GM18873 (cell line): ENCODE measurements around the gene TTLL9.
"Not testable (repeated sequence)": the region's sequence is repeated elsewhere in the genome, so short reads cannot be mapped to it uniquely, and the experiment has no call there.

Source experiments
- ATAC-seq: cut with Tn5 transposase; IDR thresholded peaks from one replicate; pipeline ENCODE4 v1.9.1; 2021; ENCODE audit warnings: mild to moderate bottlenecking, moderate library complexity, moderate number of reproducible peaks; ENCODE audit not compliant: unreplicated experiment, low FRiP score

The TTLL9 gene

GRCh38 chr20:31915491-31916280, 45.3 kb downstream of the TTLL9 start:
- ATAC-seq = no peak

- ATAC-seq = no peak
These were observed 46.3 kb downstream of the TTLL9 start for GRCh38 chr20:31916708-31917107.

DNA sequence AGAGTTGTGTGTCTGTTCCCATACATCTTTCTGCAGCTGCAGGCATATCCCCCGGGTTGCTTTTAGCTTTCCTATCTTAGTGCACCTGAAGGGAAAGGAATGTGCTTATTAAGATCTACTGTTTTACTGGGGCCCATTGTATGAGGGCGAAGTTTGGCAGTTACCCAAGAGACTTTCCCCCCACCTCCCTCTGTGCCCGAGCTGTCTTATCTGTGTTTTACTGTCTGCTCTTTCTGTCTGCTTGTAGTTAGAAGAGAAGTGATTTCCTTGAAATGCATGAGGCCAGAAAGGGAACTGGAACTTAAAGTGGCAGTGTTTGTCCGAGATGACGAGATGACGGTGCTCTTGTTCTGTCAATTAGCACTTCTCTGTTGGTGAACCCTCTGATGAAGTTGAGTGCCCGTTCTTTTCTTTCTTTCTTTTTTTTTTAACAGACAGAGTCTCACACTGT, 47.6 kb downstream of the TTLL9 start:
- not testable (repeated sequence) for ATAC-seq

DNA sequence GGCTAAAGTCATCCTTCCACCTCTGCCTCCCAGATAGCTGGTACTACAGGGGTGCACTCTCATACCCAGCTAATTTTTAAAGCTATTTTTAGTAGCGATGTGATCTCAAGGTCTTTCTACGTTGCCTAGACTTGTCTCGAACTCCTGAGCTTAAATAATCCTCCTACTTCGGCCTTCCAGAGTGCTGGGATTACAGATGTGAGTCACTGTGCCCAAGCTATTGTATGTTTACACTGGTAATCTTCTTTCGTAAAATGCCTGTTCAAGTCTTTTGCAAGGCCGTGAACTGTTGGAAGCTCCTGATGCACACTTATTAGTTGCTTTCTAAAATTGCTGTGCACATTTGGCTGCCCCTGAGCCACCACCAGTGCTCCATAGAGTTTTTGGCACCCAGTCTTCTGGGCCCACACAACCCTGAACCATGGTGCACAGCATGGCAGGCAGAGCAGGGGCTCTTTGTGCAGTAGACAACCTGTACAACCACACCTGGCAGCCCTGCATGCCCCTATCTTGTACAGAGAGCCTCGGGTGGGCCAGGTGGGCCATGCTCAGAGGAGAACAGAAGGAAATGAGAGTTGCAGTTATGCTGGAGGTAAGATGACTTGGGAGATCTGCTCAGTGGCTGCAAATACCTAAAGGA, 48.2 kb downstream of the TTLL9 start:
- ATAC-seq = no peak

DNA sequence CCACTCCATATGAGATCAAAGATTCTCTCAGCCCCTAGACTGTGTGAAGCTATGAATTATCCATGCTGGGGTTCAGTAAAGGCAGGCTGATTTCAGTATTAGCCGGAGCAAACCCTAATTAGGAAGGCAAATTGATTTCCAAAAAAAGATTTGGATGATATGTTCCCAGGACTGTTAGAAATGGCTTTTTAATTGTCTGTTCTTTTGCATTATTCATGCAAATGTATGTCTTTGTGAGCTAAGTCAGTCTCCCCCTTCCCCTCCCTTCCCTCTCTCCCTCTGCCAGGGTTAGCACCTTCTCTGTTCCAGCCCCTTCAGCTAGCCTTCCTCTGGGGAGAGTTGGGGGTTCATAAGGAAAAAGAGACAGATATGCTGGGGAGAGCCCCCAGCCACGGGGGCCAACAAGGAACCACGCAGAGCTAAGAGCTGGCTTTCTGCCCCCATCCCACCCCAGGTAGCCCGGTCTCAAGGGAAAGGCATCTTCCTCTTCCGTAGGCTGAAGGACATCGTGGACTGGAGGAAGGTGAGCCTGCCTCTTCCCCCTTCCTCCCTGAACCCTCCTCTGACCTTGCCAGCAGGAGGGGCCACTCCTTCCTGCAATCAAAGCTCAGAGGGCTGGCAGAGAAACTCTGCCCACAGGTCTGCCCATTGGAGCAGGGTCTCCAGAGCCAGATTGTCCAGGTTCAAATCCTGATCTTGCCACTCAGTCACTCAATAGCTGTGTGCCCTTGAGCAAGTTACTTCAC, 49.1 kb downstream of the TTLL9 start:
- ATAC-seq = no peak

DNA sequence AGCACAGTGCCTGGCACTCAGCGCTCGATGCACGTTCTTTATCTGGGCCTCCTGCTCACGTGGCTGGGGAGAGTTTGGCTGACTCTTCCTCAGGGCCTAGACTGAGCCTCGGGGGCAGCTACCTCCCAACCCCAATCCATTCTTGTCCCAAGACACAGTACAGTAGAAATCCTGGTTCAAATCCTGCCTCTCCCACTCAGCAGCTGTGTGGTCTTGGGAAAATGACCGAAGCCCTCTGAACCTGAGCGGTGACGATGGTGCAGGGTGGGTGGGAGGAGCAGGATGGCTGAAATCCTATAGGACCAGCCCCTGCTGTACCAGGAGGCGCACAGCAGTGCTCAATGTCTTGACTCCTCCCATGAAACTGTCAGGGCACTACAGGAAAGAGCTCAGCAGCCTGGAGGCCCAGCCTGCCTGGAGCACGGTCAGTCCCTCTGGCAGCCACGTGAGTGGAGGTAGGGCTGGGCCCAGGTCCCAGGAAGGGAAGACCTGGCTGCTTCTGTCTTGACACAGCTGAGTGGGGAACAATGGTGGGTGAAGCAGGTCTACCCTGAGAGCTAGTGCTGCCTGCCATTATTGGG, 49.9 kb downstream of the TTLL9 start:
- ATAC-seq = no peak

- not testable (repeated sequence) for ATAC-seq
These were observed 51.0 kb downstream of the TTLL9 start for GRCh38 chr20:31921480-31921879.

DNA sequence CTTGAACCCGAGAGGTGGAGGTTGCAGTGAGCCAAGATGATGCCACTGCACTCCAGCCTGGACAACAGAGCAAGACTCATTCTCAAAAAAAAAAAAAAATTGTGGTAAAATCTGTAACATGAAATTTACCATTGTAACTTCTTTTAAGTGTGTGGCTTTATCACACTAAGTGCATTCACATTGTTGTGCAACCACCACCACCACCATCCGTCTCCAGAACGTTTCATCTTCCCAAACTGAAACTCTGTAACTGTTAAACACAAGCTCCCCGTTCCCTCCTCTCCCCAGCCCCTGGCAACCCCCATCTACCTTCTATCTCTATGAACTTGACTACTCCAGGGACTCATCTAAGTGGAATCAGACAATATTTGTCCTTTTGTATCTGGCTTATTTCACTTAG, 51.7 kb downstream of the TTLL9 start:
- ATAC-seq = no peak

GRCh38 chr20:31922588-31922987, 52.2 kb downstream of the TTLL9 start:
- no peak for ATAC-seq

GRCh38 chr20:31923388-31924331, 53.2 kb downstream of the TTLL9 start:
- no peak for ATAC-seq

DNA sequence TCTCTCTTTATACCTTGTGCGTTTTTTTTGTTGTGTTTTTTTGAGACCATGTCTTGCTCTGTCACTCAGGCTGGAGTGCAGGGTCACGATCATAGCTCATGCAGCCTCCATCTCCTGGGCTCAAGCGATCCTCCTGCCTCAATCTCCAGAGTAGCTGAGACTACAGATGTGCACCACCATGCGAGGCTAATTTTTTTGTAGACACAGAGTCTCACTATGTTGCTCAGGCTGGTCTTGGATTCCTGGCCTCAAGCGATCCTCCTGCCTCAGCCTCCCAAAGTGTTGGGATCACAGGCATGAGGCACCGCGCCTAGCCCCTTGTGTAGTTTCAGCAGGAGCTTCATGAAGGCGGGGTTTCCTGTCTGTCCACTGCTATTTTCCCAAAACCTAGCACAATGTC, 54.1 kb downstream of the TTLL9 start:
- ATAC-seq = no peak

DNA sequence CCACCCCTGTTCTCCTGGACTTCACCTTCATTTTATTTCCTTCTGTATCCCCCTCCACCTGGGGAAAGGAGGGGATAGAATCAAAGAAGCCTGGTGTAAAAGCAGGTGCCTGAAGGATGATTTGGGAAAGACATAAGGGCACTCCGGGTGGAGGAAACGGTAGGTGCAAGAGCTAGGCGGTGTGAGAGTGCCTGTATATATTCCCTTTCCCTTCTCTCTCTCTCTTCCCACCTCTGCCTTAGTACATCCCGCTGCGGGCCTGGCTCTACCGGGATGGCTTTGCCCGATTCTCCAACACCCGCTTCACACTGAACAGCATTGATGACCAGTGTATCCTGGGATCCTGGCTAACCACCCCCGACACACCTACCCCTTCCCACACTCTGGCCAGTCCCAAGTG, 55.2 kb downstream of the TTLL9 start:
- ATAC-seq = no peak

DNA sequence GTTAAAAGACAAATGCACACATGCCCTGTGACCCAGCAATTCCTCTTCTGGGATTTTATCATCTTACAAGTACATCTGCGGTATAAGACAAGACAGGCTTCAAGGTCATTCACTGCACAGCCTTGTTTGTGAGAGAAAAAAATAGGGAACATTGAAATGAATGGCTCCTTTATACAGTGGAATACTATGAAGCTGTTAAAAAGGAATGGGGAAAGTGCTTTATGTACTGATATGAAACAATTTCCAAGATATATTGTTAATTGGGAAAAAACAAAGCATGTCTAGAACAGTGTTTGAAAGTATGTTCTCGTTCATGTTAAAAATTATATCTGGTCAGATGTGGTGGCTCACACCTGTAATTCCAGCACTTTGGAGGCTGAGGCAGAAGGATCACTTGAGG, 56.1 kb downstream of the TTLL9 start:
- ATAC-seq = no peak

DNA sequence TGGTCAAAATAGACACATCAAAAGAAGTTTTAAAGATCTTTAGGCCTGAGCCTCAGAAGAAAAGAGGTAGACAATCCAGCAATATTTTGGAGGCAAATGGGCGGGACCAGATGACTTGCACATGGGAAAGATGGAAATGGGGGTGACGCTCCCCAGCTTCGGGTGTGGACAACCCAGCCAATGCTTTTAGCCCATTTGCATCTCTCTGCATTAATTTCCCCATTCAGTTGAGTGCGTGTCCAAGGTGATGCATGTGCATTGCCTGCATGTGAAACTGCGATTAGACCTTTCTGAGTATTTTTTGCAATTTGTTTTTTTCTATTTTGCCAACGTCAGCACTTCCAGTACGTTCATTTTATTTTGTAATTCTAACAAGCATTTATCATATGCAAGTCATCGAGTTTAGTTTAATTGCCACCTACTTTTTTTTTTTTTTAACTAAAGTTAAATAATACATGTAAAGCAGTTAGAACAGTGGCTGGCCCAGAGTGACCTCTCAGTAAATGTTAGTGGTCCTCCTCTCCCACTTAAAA, 57.3 kb downstream of the TTLL9 start:
- ATAC-seq = no peak

DNA sequence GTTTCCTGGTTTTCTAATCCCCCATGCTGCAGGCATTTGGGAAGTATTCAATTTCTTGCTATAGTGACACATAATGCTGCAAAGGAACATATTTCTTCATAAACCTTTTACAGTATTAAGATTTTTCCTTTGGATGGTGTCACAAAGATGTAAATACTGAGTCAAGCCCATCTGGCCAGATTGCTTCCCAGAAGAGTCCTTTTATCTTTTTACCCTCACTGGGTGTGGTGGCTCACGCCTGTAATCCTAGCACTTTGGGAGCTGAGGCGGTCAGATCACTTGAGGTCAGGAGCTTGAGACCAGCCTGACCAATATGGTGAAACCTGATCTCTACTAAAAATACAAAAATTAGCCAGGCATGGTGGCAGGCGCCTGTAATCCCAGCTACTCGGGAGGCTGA, 59.2 kb downstream of the TTLL9 start:
- not testable (repeated sequence) for ATAC-seq

DNA sequence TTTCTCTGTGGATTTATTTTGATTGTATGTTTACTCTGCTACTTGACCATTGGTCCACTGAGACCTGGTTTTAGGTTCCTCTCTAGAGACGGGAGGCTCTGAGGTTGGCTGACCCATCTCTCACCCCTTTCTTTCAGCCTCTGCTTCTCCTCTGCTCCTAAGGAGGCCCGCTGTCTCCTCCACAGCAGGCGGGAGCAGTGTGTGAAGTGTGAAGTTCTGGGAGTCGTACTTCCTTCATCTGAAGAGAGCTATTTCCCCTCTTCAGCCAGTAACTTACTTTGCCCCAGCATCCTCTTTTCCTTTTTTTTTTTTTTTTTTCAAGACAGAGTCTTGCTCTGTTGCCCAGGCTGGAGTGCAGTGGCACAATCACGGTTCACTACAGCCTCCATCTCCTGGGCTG, 60.3 kb downstream of the TTLL9 start:
- no peak for ATAC-seq

- ATAC-seq = no peak
These were observed 63.3 kb downstream of the TTLL9 start for GRCh38 chr20:31933698-31934097.

- ATAC-seq = no peak
These were observed 64.1 kb downstream of the TTLL9 start for GRCh38 chr20:31934491-31934890.

- ATAC-seq = no peak
These were observed 64.7 kb downstream of the TTLL9 start for GRCh38 chr20:31934968-31935764.
